Measurements from ENCODE around the gene VGF.
"Not testable (repeated sequence)": the region's sequence is repeated elsewhere in the genome, so short reads cannot be mapped to it uniquely, and the experiment has no call there.

The VGF gene

DNA sequence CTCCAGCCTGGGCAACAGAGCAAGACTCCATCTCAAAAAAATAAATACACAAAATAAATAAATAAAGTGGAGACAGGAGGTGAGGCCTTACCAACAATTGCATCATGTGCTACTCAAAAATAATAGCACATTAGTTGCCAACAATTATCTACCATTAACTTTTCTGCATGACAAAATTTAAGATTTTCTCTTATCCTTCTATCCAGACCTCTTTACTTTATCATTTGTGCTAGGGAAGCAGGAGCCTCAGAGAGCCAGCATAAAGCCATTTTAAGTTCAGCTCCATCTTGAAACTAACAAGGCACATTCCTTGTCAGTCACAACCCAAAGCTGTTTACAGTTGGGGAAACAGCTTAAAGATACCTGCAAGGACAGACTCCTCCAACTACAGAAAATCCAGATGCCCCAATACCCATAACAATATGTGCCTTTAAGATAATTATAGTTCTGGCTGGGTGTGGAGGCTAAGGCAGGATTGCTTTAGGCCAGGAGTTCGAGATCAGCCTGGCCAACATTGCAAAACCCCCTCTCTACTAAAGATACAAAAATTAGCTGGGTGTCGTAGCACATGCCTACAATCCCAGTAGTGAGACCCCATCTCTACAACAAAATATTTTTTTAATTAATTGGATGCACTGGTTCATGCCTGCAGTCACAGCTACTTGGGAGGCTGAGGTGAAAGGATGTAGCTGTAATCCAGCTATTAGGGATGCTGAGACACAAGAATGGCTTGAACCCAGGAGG is 13.3 kb downstream of the VGF start:
- peaks cover 18% of the 10 kb centered on the region for H3K4me1 ChIP-seq (ENCODE audit: control insufficient read depth, insufficient read depth, low read length)
- H3K9me3 ChIP-seq (ENCODE audit: control insufficient read depth, insufficient read depth, low read length) = no peaks in the 10 kb centered on the region
- no peaks in the 10 kb centered on the region for H3K36me3 ChIP-seq (ENCODE audit: control insufficient read depth, insufficient read depth, low read length)
- no peak overlapping the region for H3K4me3 ChIP-seq (ENCODE audit: low read depth, low read length)
- H3K27me3 ChIP-seq (ENCODE audit: control insufficient read depth, insufficient read depth, low read length) = no peaks in the 10 kb centered on the region
- H3K9ac ChIP-seq (ENCODE audit: low read depth, low read length) = no peak overlapping the region

DNA sequence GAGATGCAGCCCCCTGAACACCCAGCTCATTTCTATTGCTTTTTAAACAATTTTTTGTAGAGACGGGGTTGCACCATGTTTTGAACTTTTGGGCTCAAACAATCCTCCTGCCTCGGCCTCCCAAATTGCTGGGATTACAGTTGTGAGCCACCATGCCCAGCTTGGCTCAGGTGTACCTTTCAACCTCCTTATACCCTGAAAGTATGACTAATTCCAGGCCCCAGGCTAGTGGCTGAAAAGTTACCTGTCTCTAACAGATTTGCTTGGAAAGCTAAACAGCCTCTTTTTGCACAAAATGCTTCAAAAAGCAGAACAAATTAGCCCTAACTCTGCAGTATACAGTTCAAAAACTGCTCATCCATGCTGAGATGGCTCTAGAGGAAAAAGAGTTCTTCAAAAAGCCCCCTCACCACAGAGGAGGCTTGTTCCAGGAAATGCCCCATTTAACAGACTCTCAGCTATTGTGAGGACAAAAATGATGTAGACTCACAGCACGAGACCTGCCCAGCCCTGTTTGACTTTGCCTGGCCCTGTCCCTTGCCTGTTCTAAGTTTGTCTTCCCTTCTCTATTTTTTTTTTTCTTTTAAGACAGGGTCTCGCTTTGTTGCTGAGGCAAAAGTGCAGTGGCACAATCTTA is 24.5 kb downstream of the VGF start:
- Histone ChIP-seq H3K9me3 (ENCODE audit: control insufficient read depth, insufficient read depth, low read length) (no peaks in the 10 kb centered on the region), H3K4me3 (ENCODE audit: low read depth, low read length) (no peak overlapping the region), H3K9ac (ENCODE audit: low read depth, low read length) (no peak overlapping the region), H3K36me3 (ENCODE audit: control insufficient read depth, insufficient read depth, low read length) (peaks cover 4% of the 10 kb centered on the region), H3K4me1 (ENCODE audit: control insufficient read depth, insufficient read depth, low read length) (peaks cover 3% of the 10 kb centered on the region), H3K27me3 (ENCODE audit: control insufficient read depth, insufficient read depth, low read length) (no peaks in the 10 kb centered on the region)

DNA sequence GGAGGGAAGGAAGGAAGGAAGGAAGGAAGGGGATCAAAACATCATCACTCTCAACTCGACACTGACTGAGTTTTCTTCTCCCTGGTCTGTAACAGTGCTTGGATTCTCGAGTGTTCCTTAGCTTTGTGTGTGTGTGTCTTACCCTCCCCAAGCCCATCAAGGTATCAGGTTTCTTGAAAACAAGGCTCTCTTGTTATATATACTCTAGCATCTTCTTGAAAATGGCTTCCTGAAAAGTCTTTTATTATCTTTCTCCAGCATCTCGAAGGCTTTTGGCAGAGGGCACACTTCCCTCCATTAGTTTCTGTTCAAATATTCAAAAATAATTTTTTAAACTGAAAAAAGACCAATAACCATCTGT is 25.1 kb downstream of the VGF start:
- Histone ChIP-seq H3K36me3 (ENCODE audit: control insufficient read depth, insufficient read depth, low read length) (peaks cover 4% of the 10 kb centered on the region), H3K4me3 (ENCODE audit: low read depth, low read length) (no peak overlapping the region), H3K27me3 (ENCODE audit: control insufficient read depth, insufficient read depth, low read length) (no peaks in the 10 kb centered on the region), H3K4me1 (ENCODE audit: control insufficient read depth, insufficient read depth, low read length) (peaks cover 3% of the 10 kb centered on the region), H3K9me3 (ENCODE audit: control insufficient read depth, insufficient read depth, low read length) (no peaks in the 10 kb centered on the region), H3K9ac (ENCODE audit: low read depth, low read length) (no peak overlapping the region)

DNA sequence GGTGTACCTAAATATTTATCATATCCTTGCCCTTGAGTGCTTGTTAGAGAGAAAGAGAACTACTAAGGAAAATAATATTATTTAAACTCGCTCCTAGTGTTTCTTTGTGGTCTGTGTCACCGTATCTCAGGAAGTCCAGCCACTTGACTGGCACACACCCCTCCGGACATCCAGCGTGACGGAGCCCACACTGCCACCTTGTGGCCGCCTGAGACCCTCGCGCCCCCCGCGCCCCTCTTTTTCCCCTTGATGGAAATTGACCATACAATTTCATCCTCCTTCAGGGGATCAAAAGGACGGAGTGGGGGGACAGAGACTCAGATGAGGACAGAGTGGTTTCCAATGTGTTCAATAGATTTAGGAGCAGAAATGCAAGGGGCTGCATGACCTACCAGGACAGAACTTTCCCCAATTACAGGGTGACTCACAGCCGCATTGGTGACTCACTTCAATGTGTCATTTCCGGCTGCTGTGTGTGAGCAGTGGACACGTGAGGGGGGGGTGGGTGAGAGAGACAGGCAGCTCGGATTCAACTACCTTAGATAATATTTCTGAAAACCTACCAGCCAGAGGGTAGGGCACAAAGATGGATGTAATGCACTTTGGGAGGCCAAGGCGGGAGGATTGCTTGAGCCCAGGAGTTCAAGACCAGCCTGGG is 27.0 kb downstream of the VGF start:
- peaks cover 4% of the 10 kb centered on the region for H3K36me3 ChIP-seq (ENCODE audit: control insufficient read depth, insufficient read depth, low read length)
- peak overlapping the region; percentile 24 for H3K4me3 ChIP-seq (ENCODE audit: low read depth, low read length)
- H3K4me1 ChIP-seq (ENCODE audit: control insufficient read depth, insufficient read depth, low read length) = peaks cover 7% of the 10 kb centered on the region
- H3K9me3 ChIP-seq (ENCODE audit: control insufficient read depth, insufficient read depth, low read length) = no peaks in the 10 kb centered on the region
- H3K9ac ChIP-seq (ENCODE audit: low read depth, low read length) = no peak overlapping the region
- no peaks in the 10 kb centered on the region for H3K27me3 ChIP-seq (ENCODE audit: control insufficient read depth, insufficient read depth, low read length)

DNA sequence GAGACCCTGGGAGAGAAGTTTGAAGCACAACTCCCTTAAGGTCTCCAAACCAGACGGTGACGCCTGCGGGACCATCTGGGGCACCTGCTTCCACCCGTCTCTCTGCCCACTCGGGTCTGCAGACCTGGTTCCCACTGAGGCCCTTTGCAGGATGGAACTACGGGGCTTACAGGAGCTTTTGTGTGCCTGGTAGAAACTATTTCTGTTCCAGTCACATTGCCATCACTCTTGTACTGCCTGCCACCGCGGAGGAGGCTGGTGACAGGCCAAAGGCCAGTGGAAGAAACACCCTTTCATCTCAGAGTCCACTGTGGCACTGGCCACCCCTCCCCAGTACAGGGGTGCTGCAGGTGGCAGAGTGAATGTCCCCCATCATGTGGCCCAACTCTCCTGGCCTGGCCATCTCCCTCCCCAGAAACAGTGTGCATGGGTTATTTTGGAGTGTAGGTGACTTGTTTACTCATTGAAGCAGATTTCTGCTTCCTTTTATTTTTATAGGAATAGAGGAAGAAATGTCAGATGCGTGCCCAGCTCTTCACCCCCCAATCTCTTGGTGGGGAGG is 27.6 kb downstream of the VGF start:
- H3K36me3 ChIP-seq (ENCODE audit: control insufficient read depth, insufficient read depth, low read length) = peaks cover 4% of the 10 kb centered on the region
- H3K9ac ChIP-seq (ENCODE audit: low read depth, low read length) = no peak overlapping the region
- no peak overlapping the region for H3K4me3 ChIP-seq (ENCODE audit: low read depth, low read length)
- H3K27me3 ChIP-seq (ENCODE audit: control insufficient read depth, insufficient read depth, low read length) = no peaks in the 10 kb centered on the region
- H3K9me3 ChIP-seq (ENCODE audit: control insufficient read depth, insufficient read depth, low read length) = no peaks in the 10 kb centered on the region
- peaks cover 7% of the 10 kb centered on the region for H3K4me1 ChIP-seq (ENCODE audit: control insufficient read depth, insufficient read depth, low read length)

DNA sequence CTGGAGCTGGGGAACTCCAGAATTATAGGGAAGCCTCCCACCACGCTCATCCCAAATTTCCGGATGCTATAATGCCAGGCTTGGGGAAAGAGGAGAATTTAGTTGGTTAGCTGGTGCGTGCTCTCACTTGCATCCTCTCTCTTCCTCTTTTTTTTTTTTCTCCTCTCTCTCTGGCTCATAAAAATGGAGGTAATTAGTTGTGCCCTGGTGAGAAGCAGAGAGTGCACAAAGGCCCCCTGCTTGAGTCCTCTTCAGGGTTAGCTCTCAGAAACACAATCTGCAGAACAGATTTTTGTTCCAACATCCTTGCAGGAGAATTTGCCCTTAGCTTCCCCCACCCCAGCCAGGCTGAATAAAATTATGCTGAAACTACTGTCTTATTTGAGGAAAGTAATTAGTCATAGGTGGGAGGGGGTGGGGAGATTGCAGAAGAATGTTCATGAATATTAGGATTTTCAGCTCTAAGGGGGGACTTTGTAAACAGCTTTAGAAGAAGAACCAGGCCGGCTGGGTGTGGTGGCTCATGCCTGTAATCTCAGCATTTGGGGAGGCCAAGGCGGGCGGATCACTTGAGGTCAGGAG is 30.9 kb downstream of the VGF start:
- peaks cover 4% of the 10 kb centered on the region for H3K36me3 ChIP-seq (ENCODE audit: control insufficient read depth, insufficient read depth, low read length)
- H3K9me3 ChIP-seq (ENCODE audit: control insufficient read depth, insufficient read depth, low read length) = no peaks in the 10 kb centered on the region
- H3K9ac ChIP-seq (ENCODE audit: low read depth, low read length) = no peak overlapping the region
- H3K27me3 ChIP-seq (ENCODE audit: control insufficient read depth, insufficient read depth, low read length) = no peaks in the 10 kb centered on the region
- no peak overlapping the region for H3K4me3 ChIP-seq (ENCODE audit: low read depth, low read length)
- H3K4me1 ChIP-seq (ENCODE audit: control insufficient read depth, insufficient read depth, low read length) = peaks cover 4% of the 10 kb centered on the region

DNA sequence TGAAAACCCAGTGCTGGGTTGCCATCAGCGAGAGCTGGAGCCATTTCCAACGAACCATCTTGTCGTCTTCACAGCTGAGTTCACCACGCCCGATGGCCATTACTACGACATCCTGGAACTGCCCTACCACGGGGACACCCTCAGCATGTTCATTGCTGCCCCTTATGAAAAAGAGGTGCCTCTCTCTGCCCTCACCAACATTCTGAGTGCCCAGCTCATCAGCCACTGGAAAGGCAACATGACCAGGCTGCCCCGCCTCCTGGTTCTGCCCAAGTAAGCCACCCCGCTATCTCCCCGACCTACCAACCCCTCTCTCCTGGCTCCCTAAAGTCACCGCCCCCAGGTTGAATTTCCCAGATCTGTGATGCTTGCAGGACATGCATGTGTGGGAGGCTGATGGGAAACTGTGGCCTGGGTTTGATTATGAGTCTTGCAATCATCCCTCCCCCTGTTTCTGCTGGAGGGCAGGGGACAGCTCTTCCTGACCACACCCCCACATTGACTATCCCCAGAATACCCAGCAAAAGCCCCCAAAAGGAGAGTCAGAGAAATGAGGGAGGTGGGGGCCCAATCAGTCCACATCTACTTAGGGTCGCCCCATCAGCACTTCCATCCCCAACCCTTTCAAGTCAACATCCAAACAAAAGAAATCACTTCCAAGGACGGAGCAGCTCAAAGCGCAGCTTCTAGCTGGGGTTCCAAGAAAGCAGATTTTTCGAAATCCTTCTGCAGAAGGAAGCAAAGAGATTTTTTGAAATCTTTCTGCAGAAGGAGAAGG is 31.6 kb downstream of the VGF start:
- H3K9ac ChIP-seq (ENCODE audit: low read depth, low read length) = no peak overlapping the region
- H3K27me3 ChIP-seq (ENCODE audit: control insufficient read depth, insufficient read depth, low read length) = no peaks in the 10 kb centered on the region

DNA sequence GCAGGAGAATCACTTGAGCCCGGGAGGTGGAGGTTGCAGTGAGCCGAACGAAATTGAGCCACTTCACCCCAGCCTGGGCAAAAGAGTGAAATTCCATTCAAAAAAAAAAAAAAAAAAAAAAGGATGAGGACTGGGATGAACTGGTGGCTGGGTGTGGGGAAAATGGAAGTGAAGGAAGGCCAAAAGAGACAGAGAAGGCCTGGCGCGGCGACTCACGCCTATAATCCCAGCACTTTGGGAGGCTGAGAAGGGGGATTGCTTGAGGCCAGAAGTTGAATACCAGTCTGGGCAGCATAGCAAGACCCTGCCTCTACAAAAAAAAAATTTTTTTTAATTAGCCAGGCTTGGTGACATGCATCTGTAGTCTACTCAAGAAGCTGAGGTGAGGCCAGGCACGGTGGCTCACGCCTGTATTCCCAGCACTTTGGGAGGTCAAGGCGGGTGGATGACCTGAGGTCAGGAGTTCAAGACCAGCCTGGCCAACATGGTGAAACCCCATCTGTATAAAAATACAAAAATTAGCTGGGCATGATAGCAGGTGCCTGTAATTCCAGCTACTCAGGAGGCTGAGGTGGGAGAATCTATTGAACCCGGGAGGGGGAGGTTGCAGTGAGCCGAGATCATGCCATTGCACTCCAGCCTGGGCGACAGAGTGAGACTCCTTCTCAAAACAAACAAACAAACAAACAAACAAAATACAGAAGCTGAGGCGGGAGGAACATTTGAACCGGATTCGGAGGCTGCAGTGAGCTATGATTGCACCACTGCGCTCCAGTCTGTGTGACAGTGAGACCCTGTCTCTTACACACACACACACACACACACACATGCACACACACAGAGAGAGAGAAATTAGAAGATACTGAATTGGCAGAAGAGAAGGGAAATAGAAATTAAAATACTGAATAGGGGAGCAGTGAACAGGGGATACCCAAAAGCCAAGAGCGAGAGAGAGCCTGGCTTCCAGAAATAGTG is 32.5 kb downstream of the VGF start:
- not testable (repeated sequence) for H3K27me3 ChIP-seq (ENCODE audit: control insufficient read depth, insufficient read depth, low read length); H3K9ac ChIP-seq (ENCODE audit: low read depth, low read length); H3K36me3 ChIP-seq (ENCODE audit: control insufficient read depth, insufficient read depth, low read length); H3K4me3 ChIP-seq (ENCODE audit: low read depth, low read length); H3K4me1 ChIP-seq (ENCODE audit: control insufficient read depth, insufficient read depth, low read length); H3K9me3 ChIP-seq (ENCODE audit: control insufficient read depth, insufficient read depth, low read length)

More for the DNA sequence above, 31.6 kb downstream of the VGF start:
- peaks cover 4% of the 10 kb centered on the region for H3K4me1 ChIP-seq (ENCODE audit: control insufficient read depth, insufficient read depth, low read length)
- no peak overlapping the region for H3K4me3 ChIP-seq (ENCODE audit: low read depth, low read length)
- H3K36me3 ChIP-seq (ENCODE audit: control insufficient read depth, insufficient read depth, low read length) = peaks cover 4% of the 10 kb centered on the region
- H3K9me3 ChIP-seq (ENCODE audit: control insufficient read depth, insufficient read depth, low read length) = no peaks in the 10 kb centered on the region

DNA sequence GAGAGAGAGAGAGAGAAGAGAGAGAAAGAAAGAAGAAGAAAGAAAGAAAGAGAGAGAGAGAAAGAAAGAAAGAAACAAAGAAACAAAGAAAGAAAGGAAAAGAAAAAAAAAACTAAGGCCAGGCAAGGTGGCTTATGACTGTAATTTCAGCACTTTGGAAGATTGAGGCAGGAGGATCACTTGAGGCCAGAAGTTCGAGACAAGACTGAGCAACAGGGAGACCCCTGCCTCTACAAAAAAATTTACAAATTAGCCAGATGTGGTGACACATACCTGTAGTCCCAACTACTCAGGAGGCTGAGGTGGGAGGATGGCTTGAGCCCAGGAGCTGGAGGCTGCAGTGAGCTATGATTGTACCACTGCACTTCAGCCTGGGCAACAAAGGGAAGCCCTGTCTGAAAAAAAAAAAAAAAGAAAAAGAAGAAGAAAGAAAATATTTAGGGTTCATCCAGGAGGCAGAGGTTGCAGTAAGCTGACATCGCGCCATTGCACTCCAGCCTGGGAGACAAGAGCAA is 35.7 kb downstream of the VGF start:
- no peaks in the 10 kb centered on the region for H3K27me3 ChIP-seq (ENCODE audit: control insufficient read depth, insufficient read depth, low read length)
- H3K4me1 ChIP-seq (ENCODE audit: control insufficient read depth, insufficient read depth, low read length) = peaks cover 15% of the 10 kb centered on the region
- no peaks in the 10 kb centered on the region for H3K9me3 ChIP-seq (ENCODE audit: control insufficient read depth, insufficient read depth, low read length)
- H3K4me3 ChIP-seq (ENCODE audit: low read depth, low read length) = no peak overlapping the region
- H3K36me3 ChIP-seq (ENCODE audit: control insufficient read depth, insufficient read depth, low read length) = no peaks in the 10 kb centered on the region
- no peak overlapping the region for H3K9ac ChIP-seq (ENCODE audit: low read depth, low read length)

DNA sequence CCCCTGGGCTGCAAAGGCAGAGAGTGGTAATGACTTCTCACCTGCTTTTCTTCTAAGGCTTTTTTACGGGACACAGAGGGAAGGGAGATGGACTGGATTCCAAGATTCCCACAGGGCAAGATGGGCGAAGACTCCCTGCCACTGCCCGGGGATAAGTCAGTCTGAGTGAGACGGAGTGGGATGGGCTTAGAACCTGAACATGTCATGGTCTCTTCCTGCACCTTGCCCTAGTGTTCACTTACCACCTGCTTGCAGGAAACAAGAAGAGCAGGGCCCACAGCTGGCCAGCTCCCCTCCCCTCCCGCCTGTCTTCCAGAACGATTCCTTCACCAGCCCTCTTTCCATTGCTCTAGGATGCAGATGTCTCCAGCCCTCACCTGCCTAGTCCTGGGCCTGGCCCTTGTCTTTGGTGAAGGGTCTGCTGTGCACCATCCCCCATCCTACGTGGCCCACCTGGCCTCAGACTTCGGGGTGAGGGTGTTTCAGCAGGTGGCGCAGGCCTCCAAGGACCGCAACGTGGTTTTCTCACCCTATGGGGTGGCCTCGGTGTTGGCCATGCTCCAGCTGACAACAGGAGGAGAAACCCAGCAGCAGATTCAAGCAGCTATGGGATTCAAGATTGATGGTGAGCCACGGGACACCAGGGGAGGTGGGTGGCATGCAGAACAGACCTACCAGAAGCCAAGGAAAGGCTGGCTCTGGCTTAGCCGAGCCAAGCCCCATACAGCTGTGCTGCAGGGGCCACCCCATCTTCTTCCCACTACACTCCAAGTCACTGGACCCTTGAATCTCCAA is 37.1 kb downstream of the VGF start:
- H3K9ac ChIP-seq (ENCODE audit: low read depth, low read length) = no peak overlapping the region
- no peaks in the 10 kb centered on the region for H3K27me3 ChIP-seq (ENCODE audit: control insufficient read depth, insufficient read depth, low read length)
- no peaks in the 10 kb centered on the region for H3K36me3 ChIP-seq (ENCODE audit: control insufficient read depth, insufficient read depth, low read length)
- H3K4me1 ChIP-seq (ENCODE audit: control insufficient read depth, insufficient read depth, low read length) = peaks cover 11% of the 10 kb centered on the region
- no peaks in the 10 kb centered on the region for H3K9me3 ChIP-seq (ENCODE audit: control insufficient read depth, insufficient read depth, low read length)
- no peak overlapping the region for H3K4me3 ChIP-seq (ENCODE audit: low read depth, low read length)

Data from iPS-15b (cell line).